NB4 (cell line): ENCODE data around the gene ARHGAP15.

Experiments used
- DNase-seq: peaks from one replicate; pipeline ENCODE4 v3.0.0; 2010; ENCODE audit warnings: low read depth
- H3K4me3 ChIP-seq: one replicate; pipeline ENCODE4 v1.5.1; 2011; ENCODE audit warnings: mild to moderate bottlenecking, low read depth, low read length, moderate library complexity
- CTCF ChIP-seq: IDR thresholded peaks from one replicate; pipeline ENCODE4 v1.5.1; 2012; ENCODE audit warnings: low read depth, low read length
- MAX ChIP-seq: IDR thresholded peaks from 2 replicates; pipeline ENCODE4 v1.6.1; 2011; ENCODE audit warnings: low read depth, low read length
- MYC ChIP-seq: IDR thresholded peaks from 2 replicates; pipeline ENCODE4 v1.6.1; 2011; ENCODE audit warnings: low read depth, low read length
- POLR2A ChIP-seq: IDR thresholded peaks from 2 replicates; pipeline ENCODE4 v1.6.1; 2011; ENCODE audit warnings: mild to moderate bottlenecking; ENCODE audit not compliant: insufficient read length; ENCODE audit errors: extremely low read depth

The ARHGAP15 gene

GRCh38 chr2:143719406-143719805, 590.2 kb downstream of the ARHGAP15 start:
- DNase-seq = no peak
- TF ChIP-seq MAX (no peak), CTCF (no peak), POLR2A (no peak), MYC (no peak)

GRCh38 chr2:143720095-143720664, 591.0 kb downstream of the ARHGAP15 start:
- TF ChIP-seq MYC (no peak), CTCF (no peak), MAX (no peak), POLR2A (no peak)
- DNase-seq = no peak
- H3K4me3 ChIP-seq = no peak overlapping the region

More at GRCh38 chr2:143719406-143719805, 590.2 kb downstream of the ARHGAP15 start:
- no peak overlapping the region for H3K4me3 ChIP-seq

DNA sequence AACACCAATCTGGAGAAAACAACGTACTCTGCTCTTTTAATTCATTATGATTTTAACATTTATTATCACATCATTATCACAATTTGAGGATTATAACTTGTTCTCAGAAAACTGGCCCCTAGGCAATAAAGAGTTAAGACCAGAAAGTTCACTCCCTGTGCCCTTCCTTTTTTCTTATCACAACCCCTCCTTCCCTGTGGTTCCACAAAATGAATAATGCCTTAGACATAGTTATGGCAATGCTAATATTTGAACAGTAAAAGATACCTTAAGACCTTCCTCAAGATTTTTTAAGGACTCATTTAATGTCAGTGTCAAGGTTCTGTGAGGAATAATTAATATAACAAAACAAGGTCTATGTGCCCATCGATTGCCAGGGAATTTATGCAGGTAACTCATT, 596.2 kb downstream of the ARHGAP15 start:
- H3K4me3 ChIP-seq = no peak overlapping the region
- no peak for DNase-seq
- TF ChIP-seq POLR2A (no peak), MYC (no peak), CTCF (no peak), MAX (no peak)

- no peak overlapping the region for H3K4me3 ChIP-seq
- DNase-seq = no peak
- TF ChIP-seq MYC (no peak), POLR2A (no peak), CTCF (no peak), MAX (no peak)
Measured at GRCh38 chr2:143726151-143726845, 597.1 kb downstream of the ARHGAP15 start.

GRCh38 chr2:143728498-143728897, 599.3 kb downstream of the ARHGAP15 start:
- no peak for DNase-seq
- H3K4me3 ChIP-seq = no peak overlapping the region
- TF ChIP-seq POLR2A (no peak), MYC (no peak), MAX (no peak)

DNA sequence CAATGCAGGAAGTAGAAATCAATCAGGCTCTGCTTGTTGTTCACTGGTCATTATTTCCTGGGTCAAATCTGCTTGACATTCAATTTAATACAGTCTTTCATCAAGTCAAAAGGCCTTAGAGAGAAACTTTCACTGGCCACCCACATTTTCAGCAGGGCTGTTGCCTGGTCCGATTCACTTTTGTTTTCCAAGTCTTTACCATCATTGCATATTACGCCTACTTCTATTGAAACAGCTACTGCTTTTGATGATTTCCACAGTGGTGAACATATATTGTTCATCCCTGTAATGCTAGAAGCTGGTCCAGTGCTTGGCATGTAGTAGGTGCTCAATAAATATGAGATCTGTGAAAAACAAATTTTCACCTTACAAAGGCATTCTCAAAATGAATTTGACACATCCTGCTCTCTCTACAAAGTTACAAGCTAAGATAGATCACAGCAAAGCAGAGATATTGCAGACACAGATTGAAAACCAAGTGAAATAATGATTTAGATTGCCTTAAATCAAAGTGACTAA, 600.1 kb downstream of the ARHGAP15 start:
- H3K4me3 ChIP-seq = no peak overlapping the region
- DNase-seq = no peak
- TF ChIP-seq CTCF (no peak), MYC (no peak), POLR2A (no peak), MAX (no peak)
